ENCODE results near the gene HSPD1.
"Not testable (repeated sequence)": the region's sequence is repeated elsewhere in the genome, so short reads cannot be mapped to it uniquely, and the experiment has no call there.

HSPD1 gene

DNA sequence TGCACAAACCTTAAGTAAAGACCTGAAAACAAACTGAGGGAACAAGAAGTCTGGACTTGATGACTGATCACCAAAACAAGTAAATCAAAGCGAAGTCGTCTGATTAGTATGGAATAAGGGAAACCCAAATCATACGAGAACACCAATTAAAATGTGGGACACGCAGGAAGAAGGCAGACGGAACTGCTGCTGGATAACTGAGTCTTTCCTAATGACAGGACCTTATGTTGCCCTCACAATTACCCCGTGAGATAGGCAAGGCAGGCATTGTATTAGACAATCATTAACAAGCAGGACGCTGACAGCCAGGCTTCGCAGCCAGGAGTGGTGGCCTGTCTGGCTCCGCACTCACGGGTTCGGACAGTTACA, 46.9 kb downstream of the HSPD1 start:
- Histone ChIP-seq H3K4me3 (ENCODE audit: low read length) (peak overlapping the region; percentile 77), H3K4me1 (ENCODE audit: control insufficient read depth, insufficient read depth, low read length) (peaks cover 7% of the 10 kb centered on the region), H3K36me3 (ENCODE audit: control insufficient read depth, insufficient read depth, low read length) (no peaks in the 10 kb centered on the region), H3K27ac (ENCODE audit: low read depth, low read length) (peak overlapping the region; percentile 92), H3K27me3 (ENCODE audit: control insufficient read depth, insufficient read depth, low read length) (no peaks in the 10 kb centered on the region), H3K9ac (ENCODE audit: low read length) (peak overlapping the region; percentile 89)

DNA sequence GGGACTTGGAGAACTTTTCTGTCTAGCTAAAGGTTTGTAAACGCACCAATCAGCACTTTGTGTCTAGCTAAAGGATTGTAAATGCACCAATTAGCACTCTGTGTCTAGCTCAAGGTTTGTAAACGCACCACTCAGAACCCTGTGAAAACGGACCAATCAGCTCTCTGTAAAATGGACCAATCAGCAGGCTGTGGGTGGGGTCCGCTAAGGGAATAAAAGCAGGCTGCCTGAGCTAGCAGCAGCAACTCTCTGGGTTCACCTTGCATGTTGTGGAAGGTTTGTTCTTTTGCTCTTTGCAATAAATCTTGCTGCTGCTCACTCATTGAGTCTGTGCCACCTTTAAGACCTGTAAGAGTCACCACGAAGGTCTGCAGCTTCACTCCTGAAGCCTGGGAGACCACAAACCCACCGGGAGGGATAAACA, 48.7 kb downstream of the HSPD1 start:
- H3K27me3 ChIP-seq (ENCODE audit: control insufficient read depth, insufficient read depth, low read length); H3K4me1 ChIP-seq (ENCODE audit: control insufficient read depth, insufficient read depth, low read length); H3K9ac ChIP-seq (ENCODE audit: low read length); H3K4me3 ChIP-seq (ENCODE audit: low read length); H3K27ac ChIP-seq (ENCODE audit: low read depth, low read length); H3K36me3 ChIP-seq (ENCODE audit: control insufficient read depth, insufficient read depth, low read length): not testable (repeated sequence)

DNA sequence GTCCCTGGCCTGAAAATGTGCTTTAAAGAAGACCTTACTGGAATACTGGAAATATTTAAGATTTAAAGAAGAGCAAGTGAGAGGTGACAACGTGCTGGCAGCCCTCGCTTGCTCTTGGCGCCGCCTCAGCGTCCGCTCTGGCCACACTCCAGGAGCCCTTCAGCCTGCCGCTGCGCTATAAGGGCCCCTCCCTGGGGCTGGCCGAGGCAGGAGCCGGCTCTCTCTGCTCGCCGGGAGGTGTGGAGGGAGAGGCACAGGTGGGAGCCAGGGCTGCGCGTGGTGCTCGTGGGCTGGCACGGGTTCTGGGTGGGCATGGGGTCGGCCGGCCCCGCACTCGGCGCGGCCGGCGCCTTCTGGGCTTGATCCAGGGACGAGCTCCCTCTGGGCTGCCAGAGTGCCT, 49.2 kb downstream of the HSPD1 start:
- Histone ChIP-seq H3K9ac (ENCODE audit: low read length) (no peak overlapping the region), H3K36me3 (ENCODE audit: control insufficient read depth, insufficient read depth, low read length) (no peaks in the 10 kb centered on the region), H3K27ac (ENCODE audit: low read depth, low read length) (no peak overlapping the region), H3K4me3 (ENCODE audit: low read length) (no peak overlapping the region), H3K4me1 (ENCODE audit: control insufficient read depth, insufficient read depth, low read length) (peaks cover 7% of the 10 kb centered on the region), H3K27me3 (ENCODE audit: control insufficient read depth, insufficient read depth, low read length) (no peaks in the 10 kb centered on the region)

DNA sequence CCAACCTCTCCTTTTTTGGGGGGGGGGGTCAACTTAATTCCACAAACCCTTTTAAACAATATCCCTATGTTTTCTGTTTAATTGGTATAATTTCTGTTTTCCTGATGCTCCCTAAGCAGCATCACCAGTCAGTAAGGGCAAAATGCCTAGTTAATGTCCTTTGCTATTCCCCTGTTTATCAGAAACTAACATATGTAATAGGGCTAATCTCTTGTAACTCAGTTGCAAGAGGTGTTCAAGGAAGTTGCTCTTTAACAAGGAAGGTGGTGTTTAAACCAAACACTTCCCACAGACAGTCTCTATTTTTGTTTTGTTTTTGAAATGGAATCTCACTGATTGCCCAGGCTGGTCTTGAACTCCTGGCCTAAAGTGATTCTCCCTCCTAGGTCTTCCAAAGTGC, 52.8 kb downstream of the HSPD1 start:
- Histone ChIP-seq H3K4me3 (ENCODE audit: low read length) (no peak overlapping the region), H3K36me3 (ENCODE audit: control insufficient read depth, insufficient read depth, low read length) (no peaks in the 10 kb centered on the region), H3K4me1 (ENCODE audit: control insufficient read depth, insufficient read depth, low read length) (no peaks in the 10 kb centered on the region), H3K9ac (ENCODE audit: low read length) (no peak overlapping the region), H3K27me3 (ENCODE audit: control insufficient read depth, insufficient read depth, low read length) (no peaks in the 10 kb centered on the region), H3K27ac (ENCODE audit: low read depth, low read length) (no peak overlapping the region)

DNA sequence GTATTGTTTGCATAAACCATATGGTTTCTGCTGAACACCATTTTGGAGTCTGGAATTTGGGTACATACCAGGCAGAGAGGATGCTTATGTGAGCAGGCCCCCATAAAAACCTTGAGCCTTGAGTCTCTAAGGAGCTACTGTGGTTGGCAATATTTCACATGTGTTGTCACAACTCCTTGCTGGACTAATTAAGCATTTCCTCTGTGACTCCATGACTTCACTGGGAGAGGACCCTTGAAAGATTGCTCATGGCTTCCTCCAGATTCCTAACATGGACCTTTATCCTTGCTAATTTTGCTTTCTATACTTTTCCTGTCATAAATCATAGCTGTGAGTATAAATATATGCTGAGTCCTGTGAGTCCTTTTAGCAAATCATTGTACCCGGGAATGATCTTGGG, 53.9 kb downstream of the HSPD1 start:
- Histone ChIP-seq H3K4me3 (ENCODE audit: low read length) (no peak overlapping the region), H3K4me1 (ENCODE audit: control insufficient read depth, insufficient read depth, low read length) (no peaks in the 10 kb centered on the region), H3K27ac (ENCODE audit: low read depth, low read length) (no peak overlapping the region), H3K9ac (ENCODE audit: low read length) (no peak overlapping the region), H3K27me3 (ENCODE audit: control insufficient read depth, insufficient read depth, low read length) (no peaks in the 10 kb centered on the region), H3K36me3 (ENCODE audit: control insufficient read depth, insufficient read depth, low read length) (no peaks in the 10 kb centered on the region)

DNA sequence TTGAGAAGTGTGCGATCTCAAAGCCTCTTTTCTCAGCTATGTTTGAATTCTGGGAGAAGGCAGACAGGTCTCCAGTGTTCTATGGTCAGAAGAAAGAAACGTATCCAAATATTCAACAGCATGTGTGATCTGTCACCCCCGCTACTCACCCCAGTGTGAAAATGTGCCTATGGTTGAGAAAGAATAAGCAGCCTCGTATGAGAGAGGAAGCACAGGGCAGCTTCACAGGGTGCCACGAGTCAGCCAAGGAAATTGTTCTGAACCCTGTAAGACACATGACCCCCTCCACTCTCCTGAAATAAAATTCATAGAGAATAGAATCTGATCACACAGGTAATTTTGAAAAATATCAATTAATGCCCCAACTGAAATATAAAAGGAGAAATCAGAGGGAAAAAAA, 56.8 kb downstream of the HSPD1 start:
- Histone ChIP-seq H3K4me3 (ENCODE audit: low read length) (no peak overlapping the region), H3K27ac (ENCODE audit: low read depth, low read length) (no peak overlapping the region), H3K9ac (ENCODE audit: low read length) (no peak overlapping the region), H3K36me3 (ENCODE audit: control insufficient read depth, insufficient read depth, low read length) (no peaks in the 10 kb centered on the region), H3K4me1 (ENCODE audit: control insufficient read depth, insufficient read depth, low read length) (no peaks in the 10 kb centered on the region), H3K27me3 (ENCODE audit: control insufficient read depth, insufficient read depth, low read length) (no peaks in the 10 kb centered on the region)

DNA sequence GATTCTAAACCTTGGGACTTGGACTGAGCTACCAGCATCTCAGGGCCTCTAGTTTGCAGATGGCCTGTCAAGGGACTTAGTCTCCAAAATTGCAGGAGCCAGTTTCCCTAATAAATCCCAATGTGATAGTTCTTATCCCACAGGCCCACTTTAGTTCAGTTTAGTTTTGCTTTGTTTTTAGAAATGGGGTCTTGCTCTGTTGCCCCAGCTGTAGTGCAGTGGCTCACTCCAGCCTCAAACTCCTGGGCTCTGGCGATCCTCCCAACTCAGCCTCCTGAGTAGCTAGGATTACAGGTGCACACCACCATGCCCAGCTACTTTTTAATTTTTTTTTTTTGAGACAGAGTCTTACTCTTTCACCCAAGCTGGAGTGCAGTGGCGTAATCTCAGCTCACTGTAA, 62.3 kb downstream of the HSPD1 start:
- Histone ChIP-seq H3K4me1 (ENCODE audit: control insufficient read depth, insufficient read depth, low read length) (peaks cover 18% of the 10 kb centered on the region), H3K27me3 (ENCODE audit: control insufficient read depth, insufficient read depth, low read length) (no peaks in the 10 kb centered on the region), H3K4me3 (ENCODE audit: low read length) (no peak overlapping the region), H3K36me3 (ENCODE audit: control insufficient read depth, insufficient read depth, low read length) (no peaks in the 10 kb centered on the region), H3K9ac (ENCODE audit: low read length) (no peak overlapping the region), H3K27ac (ENCODE audit: low read depth, low read length) (no peak overlapping the region)
